Stimulated activated naive CD4-positive, alpha-beta T cell treated with Interleukin-2 at 50 U/mL for 16 hours (primary cell): ENCODE results near the gene CNTN1.
"Not testable (repeated sequence)": the region's sequence is repeated elsewhere in the genome, so short reads cannot be mapped to it uniquely, and the experiment has no call there.

Experiments
- DNase-seq: peaks from one replicate; lab custom pipeline; 2025; lab: John Stamatoyannopoulos, UW

Gene CNTN1

DNA sequence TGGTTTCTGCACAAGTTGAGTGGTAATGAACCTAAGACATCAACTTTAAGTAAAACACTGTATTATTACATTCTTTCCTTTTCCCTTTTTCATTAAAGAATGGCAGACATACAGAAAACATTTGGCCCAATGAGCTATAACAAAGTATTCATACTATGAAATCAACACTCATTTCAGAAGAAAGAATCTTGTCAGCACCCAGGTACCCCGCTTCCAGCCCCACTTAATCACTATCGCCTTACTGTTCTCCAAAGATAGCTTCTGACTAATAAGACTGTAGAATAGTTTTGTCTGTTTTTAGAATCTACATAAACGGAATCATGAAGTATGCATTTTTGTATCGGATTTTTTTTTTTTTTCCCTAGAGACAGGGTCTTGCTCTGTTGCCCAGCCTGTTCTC, 9.5 kb downstream of the CNTN1 start:
- no peak for DNase-seq

- no peak for DNase-seq
Measured at GRCh38 chr12:40711121-40711520, 18.9 kb downstream of the CNTN1 start.

DNA sequence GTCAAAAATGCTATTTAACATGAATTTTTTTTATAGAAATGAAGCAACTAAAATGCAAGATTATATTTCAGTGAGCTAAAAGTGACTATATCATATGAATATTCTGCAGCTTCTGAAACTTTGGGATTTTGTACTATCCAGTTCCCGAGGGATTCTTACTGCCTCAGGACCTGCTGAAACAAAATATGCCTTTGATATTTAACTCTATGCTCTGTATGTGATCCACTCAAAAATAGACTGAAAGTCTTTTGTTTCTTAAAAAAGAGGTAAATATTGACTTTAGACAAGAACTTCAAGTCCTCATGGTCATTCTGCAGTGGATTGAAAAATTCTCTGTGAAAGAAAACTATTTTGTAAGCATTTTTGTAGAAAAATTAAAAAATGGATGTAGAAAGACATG, 22.4 kb downstream of the CNTN1 start:
- no peak for DNase-seq

- DNase-seq = no peak
Measured at GRCh38 chr12:40716037-40716436, 23.8 kb downstream of the CNTN1 start.

DNA sequence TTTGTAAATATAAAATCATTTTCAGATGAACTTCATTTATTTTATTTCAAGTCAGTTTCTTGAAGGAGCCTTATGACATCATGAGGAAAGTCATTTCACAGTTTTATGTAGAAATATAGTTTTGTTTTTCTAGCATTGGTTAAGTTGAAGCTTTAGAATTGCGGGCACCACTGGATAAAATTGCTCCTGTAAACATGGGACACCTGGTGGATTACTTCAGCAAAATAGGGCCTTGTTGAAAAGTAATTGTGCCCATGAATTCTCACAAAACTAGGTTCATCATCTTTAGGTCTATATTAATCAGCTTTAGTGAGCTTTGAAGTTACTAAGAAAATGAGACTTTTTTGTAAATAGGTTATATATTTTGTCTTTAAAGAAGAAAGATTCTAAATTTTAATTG, 25.3 kb downstream of the CNTN1 start:
- DNase-seq = no peak

GRCh38 chr12:40718878-40719372, 26.7 kb downstream of the CNTN1 start:
- DNase-seq = no peak

- no peak for DNase-seq
Measured at GRCh38 chr12:40723001-40723400, 30.8 kb downstream of the CNTN1 start.

DNA sequence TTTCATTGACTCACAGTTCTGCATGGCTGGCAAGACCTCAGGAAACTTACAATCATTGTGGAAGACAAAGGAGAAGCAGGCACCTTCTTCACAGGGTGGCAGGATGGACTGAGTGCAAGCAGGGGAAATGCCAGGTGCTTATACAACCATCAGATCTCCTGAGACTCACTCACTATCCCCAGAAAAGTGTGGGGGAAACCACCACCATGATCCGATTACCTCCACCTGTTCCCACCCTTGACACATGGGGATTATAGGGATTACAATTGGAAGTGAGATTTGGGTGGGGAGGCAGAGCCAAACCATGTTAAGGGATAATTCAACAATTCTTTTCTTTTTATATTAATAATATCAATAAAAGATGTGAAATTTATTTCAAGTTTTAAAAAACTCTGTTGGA, 34.1 kb downstream of the CNTN1 start:
- DNase-seq = no peak

DNA sequence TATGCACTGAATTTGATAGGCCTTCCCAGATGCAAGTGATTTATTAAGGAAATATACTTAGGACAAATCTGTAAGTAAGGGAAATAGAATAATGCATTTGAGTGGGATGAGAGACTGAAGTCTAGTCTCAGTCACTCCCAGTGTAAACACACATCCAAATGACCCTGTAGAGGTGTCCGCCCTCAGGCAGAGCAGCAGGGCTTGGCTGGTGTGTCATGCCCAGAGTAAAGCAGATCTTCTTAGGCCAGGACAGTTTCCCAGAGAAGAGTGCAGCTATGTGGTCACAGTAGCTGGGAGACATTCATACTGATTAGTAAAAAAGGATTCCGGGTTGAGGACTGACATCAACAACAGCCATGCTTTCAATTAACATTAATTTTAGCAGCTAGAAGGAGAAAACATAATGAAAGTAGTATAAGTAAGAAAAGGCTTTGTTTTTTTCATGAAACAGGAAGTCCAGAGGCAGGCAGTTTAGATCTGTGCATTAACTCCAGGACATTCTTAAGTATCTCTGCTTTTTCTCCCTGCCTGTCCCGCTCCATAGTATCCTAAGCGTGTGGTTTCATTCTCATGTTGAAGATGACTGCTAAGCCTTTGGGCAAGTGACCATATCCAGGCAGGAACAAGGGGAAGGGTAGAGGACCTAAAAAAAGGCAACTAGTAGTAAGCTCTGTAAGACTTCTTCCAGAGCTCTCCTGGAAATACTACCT, 35.7 kb downstream of the CNTN1 start:
- DNase-seq = no peak

DNA sequence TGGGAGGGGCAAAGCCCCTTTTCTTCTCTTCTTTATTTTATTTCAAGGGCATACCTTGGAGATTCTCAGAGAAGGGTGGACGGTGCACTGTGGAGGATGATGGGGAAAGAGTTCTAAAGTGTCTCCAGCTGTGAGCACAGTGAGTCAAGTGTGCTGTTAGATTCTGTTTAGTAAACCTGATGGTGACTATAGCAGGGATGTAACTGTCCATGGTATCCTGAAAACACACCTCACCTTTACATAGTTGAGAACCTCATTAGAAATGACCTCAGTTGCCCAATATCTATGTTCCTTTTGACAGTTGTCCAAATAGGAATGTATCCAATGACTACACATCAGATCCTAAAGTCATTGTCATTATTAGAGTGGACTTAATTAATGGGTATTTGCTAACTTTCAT, 38.0 kb downstream of the CNTN1 start:
- no peak for DNase-seq

GRCh38 chr12:40733871-40734270, 41.6 kb downstream of the CNTN1 start:
- DNase-seq = no peak

DNA sequence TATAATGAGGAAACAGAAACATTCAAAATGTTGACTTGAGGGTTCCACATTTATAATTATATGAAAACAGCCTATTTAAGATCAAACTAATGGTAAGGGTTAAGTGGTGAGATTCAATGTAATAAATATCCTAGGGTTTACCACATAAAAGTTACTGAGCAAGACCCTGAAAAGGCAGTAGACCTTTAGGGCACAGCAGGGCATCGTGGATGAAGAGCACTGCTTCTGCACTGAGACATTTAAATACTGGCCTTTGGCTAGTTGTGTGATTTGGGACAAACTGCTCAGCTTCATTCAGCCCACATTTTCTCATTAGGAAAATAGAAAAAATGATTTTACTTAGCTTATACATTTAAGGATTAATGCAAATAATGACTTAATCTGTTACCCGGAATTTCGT, 42.0 kb downstream of the CNTN1 start:
- DNase-seq = no peak

DNA sequence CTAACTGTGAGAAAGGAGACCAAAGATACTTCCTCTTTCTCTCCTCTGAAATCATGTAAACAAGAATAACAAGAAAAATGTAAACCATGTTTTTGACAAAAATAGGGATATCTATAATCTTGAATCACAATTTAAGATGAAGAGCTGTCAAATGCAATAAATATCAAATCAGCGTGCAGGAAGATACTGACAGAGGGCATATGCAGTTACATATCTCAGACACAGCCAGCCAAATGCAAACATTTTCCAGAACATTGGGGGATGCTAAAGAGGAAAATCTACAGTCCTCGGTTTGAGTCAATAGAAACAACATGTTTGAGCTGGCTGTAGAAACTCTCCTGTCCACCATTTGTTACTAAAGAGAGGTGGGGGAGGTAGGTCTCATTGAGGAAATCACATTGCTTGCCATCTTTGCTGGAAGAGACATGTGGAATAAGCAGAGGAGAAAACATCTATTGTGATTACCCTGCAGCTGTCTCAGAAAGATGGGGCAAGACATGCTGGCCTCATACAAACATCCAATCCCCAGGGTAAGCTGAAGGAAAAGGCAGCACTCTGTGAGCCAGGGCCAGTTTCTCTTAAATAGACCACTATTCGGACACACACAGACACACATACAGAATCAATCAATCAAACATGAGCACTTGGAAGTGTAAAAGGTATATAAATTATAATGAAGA, 43.5 kb downstream of the CNTN1 start:
- DNase-seq = no peak

DNA sequence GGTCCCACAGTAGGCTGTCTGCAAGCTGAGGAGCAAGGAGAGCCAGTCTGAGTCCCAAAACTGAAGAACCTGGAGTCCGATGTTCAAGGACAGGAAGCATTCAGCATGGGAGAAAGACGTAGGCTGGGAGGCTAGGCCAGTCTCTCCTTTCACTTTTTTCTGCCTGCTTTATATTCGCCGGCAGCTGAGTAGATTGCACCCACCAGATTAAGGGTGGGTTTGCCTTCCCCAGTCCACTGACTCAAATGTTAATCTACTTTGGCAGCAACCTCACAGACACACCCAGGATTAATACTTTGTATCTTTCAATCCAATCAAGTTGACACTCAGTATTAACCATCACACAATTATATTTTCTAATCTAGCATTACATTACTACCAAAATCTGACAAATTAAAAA, 45.2 kb downstream of the CNTN1 start:
- DNase-seq = not testable (repeated sequence)

- DNase-seq = no peak
Measured at GRCh38 chr12:40738856-40739255, 46.6 kb downstream of the CNTN1 start.

DNA sequence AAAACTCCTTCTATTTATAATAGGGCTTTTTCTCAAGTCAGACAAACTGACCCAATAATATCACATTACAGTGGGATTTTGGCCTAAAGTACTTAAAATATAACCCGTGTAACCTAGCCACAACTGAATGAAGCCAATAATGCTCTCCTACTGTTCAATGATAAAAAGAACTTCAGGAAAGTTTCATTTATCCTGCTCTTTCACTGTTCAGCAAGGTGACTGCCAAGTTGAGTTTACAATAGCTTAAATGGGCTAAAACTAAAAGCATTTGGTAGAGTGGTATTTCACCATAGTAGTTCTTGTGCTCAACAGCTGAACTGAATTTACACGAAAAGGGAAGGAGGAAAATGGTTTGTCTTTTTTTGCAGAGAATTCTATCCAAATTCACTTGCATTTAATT, 49.8 kb downstream of the CNTN1 start:
- DNase-seq = no peak

DNA sequence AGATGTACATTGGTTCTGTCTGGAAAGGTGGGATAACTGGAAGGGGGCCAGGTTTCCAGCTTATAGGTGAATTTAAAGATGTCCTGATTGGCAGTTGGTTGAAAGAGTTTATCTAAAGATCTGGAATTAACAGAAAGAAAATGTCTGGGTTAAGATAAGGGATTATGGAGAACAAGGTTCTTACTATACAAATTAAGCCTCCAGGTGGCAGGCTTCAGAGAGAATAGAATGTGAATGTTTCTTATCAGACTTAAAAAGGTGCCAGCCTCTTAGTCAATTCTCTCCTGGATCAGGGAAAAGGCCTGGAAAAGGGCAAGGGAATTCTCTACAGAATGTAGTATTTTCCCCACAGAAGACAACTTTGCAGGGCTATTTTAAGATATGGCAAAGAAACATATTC, 53.1 kb downstream of the CNTN1 start:
- no peak for DNase-seq

DNA sequence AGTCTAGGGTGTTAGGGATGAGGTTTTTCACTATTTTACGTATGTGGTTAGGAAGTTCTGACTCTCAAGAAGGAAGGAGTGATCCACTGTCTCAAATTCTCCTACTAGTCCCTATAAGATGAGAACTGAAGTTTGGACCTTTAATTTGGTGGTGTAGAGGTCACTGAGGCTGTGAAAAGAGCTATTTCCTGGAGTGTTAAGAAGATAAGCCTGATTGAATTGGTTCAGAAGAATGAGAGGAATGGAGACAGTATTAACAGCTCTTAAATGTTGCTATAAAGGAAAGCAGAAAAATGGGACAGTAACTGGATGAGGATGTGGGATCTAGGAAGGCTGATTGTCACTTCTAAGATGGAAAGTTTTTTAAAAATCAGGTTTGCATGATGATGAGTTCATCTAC, 57.6 kb downstream of the CNTN1 start:
- no peak for DNase-seq

DNA sequence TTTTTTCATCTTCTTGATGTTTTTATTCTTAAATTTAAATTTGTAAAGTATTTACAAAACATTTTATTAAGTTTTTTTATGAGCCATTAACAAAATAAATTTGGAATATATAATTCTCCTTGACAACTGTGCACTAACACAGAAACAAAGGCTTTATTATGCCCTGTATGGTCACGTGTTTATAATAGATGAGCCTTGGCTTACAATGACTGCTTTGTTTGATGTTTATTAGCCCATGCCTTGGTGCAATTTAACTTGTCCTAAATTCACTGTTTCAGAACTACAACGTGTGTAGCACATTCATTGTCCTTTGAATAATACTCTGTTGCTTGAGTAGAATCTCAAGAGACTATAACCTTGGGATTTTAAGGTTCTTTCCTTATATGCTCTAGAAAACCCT, 59.8 kb downstream of the CNTN1 start:
- no peak for DNase-seq

DNA sequence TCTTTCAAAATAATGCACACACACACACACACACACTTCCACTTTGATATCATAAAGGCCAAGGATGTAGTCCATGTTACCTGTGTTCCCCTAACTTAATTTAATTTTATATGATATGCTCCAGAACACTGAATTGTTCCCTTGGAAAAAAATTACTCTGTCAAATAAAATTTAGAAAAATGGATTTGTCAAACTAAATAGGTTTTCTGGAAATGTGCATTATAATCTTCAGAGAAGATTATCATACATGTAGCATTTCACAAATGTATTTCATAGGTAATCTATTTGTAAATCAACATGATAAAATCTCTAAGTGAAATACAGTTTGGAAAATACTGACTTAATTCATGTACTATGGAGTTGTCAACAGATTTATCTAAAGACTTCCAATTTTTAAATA, 68.6 kb downstream of the CNTN1 start:
- no peak for DNase-seq

DNA sequence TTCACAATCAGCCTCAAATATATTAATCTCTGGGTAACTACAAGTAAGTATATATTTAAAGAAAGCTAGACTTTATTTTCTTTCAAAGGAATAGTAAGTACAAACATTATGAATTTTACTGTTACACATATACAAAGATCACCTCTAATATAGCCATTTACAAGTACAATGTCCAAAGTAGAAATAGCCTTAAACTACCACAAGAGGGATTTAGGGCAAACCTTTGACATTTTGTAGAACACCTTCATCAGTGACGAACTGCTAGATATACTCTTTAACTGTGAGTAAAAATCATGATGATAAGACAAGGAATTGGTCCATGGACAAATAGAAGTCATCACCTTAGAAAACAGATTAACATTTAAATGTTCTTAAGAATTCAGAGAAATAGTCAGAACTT, 69.8 kb downstream of the CNTN1 start:
- no peak for DNase-seq

- DNase-seq = no peak
Measured at GRCh38 chr12:40768125-40768864, 76.1 kb downstream of the CNTN1 start.

DNA sequence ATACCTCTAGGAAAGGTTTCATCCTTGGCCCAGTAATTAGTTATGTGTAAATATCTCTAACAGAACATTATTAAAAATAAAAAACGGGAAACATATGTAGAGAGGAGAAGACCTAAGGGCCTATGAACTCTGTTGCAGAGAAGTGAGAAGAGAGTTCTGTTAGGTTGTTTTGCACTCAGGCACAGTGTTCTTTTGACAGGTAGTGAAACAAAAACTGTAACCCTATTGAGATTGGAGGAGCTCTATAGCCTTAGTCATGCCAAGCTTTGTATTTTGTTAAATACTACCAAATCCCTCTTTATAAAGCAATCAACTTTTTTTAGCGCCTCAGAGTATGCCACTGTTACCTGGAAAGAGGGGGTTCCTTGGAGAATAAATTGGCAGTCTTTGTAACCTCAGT, 77.6 kb downstream of the CNTN1 start:
- no peak for DNase-seq
